HEK293 (cell line): Measurements from ENCODE around the gene VSIR.

Experiments
- CTCF ChIP-seq: fragments of 450-650 bp; formaldehyde crosslinking; IDR thresholded peaks from 2 replicates; pipeline ENCODE4 v1.5.1; 2016; ENCODE audit warnings: missing biosample characterization, missing genetic modification characterization
- ZNF624 ChIP-seq: fragments of 450-650 bp; formaldehyde crosslinking; IDR thresholded peaks from 2 replicates; pipeline ENCODE4 v1.5.1; 2017; ENCODE audit warnings: missing biosample characterization, missing genetic modification characterization

DNA sequence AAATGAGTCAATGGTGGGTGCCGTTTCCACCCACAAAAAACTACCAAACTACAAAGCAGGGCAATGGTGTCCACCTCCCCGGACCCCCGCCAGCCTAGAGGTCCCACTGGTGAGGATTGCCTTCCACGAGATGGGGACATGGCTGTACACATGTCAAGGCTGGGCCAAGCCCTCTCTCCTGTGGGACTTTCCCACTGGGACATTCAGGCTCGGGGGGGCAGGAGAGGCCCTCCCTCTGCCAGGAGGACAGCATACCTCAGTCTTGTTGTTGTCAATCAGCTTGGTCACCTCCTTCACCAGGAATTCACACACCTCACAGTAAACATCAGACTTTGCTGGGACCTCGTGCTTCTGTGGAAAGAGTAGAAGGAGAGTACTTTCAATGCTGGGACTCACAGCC, 46.7 kb upstream of the VSIR start:
- no peak for TF ChIP-seq CTCF (tag by site-specific recombination)
- no peak for TF ChIP-seq ZNF624 (tag by site-specific recombination)
